GM18951 (cell line): ENCODE data around the gene GNG4.

Experiments
- POLR2A ChIP-seq: IDR thresholded peaks from 4 replicates; pipeline ENCODE4 v1.6.1; 2011; ENCODE audit warnings: mild to moderate bottlenecking; ENCODE audit not compliant: insufficient read length, insufficient read depth; ENCODE audit errors: extremely low read depth
- in situ Hi-C: fragments of 300-500 bp; cut with MboI; formaldehyde crosslinking; loops from one replicate; pipeline ENCODE4 v1.12.0; 2022; ENCODE audit warnings: low sequenced_read_pairs, mixed read lengths, inconsistent platforms; ENCODE audit not compliant: unreplicated experiment

Gene GNG4

DNA sequence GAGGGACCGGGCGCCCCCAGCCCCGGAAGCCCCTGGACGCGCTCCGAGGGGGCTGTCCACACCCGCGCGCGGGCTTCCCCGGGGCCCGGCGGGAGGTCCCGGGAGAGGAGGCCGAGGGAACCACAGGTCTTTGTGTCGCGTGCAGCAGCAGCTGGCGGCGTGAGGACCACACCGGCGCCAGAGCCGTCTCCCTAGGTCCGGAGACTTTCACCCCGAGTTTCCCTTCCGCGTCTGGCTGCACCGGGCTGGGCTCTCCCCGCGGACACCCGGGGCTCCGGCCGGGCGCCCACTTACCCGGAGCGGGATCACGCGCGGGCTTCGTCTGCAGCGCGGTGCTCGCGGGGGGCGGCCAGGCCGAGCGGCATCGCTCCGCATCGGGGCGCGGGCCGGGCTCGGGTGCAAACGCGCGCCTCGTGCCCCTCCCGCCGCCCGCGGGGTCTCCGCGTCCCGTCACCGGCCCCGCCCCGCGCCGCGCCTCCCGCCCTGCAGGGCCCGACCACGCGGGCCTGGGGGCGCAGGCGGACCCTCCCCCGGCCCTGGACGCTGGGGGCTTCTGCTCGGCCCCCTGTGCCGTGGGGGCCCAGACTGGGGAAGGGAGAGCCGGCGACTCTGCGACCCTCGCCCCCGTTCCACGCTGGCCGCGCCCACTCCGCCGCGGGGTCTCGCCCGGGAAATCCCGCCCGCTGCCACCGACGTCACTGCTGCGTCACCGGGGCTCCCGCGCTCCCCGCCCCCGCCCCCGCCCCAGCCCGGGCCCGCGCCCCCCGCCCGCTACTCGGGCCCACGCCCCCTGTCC lies at the start of gene GNG4:
TSS of gene GNG4 (minus strand) at position 417 of the 796 bp plus-strand sequence. CDS start 65,946 bp downstream, outside the sequence.
- TF ChIP-seq POLR2A, result no peak
- in situ Hi-C loops, result no loop called here

DNA sequence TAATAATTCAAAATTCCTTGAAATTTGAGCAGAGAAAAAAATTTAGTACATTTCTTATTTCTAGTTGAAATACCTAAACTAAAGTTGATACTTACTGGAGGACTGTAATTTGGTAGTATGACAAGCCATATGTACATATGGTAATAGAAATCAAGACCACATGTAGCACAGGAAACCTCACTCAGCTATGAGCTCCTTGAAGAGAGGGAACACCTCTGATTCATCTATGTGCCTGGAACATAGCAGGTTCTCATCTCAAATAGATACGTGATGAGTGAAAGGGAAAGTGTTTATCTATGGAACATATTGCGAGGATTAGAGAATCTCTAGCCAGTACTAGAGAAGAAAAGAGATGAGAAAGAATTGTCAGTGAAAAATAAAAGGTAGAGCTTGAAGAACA lies 47.9 kb upstream of the GNG4 start:
- in situ Hi-C loops, result no loop called here
- no peak for TF ChIP-seq POLR2A

DNA sequence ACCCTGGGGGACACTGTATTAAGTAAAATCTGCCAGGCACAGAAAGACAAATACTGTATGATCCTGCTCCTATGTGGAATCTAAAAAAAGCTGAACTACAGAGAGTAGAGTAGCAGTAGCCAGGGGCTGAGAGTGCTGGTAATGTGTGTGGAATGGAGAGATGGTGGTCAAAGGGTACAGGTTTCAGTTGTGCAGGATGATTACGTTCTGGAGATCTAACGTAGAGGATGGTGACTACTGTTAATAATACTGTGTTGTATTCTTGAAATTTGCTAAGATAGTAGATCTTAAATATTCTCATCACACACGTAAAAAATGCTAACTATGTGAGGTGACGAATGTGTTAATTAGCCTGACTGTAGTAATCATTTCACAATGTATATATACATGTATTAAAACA lies 39.8 kb upstream of the GNG4 start:
- in situ Hi-C loops, result no loop called here
- TF ChIP-seq POLR2A, result no peak

DNA sequence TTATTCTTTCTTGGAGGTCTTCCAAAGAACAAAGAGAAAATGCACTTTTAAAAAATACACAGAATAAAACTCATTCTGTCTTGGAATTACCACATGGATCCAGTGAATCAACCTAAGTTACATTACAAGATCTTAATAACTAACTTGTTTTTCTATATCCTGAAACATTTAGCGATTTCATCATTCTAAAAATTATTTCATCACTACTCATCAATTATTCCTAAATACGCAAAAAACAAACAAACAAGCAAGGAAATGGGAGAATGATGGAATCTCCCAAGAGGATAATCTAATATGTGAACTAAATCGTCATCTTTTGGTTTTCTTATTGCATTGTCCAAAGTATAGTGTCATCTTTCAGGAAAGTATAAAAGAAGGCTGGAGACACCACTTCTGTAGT lies 38.5 kb upstream of the GNG4 start:
- in situ Hi-C loops, result no loop called here
- TF ChIP-seq POLR2A, result no peak

DNA sequence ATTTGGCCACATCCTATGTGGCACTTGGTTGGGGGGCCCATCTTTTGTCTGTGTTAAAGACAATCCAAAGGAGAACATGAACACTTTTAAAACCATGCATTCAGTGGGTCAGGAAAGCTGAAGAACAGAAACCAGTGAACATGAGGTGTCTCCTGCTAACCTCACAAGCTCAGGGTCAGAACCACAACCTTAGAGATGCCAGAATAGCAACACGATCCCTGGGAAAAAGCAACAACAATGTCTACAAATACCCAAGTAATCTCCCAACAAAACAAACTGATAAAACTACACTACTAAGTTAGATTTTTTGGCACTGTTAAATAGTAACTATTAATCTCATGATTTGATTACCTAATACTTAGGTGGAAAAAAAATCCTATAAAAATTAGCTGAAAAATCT lies 34.1 kb upstream of the GNG4 start:
- TF ChIP-seq POLR2A, result no peak
- in situ Hi-C loops, result no loop called here

DNA sequence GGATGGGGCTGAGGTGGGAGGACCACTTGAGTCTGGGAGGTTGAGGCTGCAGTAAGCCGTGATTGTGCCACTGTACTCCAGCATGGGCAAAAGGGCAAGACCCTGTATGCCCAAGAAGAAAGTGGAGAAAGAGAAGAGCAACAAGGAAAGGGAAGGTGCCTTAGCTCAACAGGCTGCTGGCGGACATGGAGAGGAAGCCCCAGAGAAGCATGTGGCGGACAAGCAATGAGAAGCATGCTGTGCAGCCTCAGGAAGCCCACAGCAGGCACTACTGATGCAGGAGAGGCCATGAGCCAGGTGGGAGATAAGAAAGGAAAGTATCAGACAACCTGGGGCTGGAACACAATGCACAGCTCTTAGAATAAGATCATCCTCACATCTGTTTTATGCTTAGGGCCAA lies 32.6 kb upstream of the GNG4 start:
- in situ Hi-C loops, result no loop called here
- no peak for TF ChIP-seq POLR2A

DNA sequence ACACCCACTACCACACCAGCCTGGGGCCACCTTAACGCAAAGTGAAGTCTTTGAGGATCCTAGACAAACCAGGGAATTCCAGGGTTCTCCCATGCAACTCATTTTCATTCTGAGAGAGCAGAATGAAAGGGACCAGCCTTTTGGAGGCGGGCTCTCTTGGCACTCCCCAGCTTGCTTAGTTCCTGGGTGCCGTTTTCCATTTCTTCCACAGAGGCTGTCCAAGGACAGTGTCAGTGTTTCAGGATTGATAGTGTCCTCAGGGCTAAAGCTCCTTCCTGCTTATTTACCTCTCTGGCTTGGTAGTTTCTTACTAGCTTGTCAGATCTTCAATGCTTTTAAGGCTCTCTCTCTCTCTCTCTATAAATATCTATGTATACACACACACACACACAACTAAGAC lies 30.1 kb upstream of the GNG4 start:
- no peak for TF ChIP-seq POLR2A
- in situ Hi-C loops, result no loop called here

DNA sequence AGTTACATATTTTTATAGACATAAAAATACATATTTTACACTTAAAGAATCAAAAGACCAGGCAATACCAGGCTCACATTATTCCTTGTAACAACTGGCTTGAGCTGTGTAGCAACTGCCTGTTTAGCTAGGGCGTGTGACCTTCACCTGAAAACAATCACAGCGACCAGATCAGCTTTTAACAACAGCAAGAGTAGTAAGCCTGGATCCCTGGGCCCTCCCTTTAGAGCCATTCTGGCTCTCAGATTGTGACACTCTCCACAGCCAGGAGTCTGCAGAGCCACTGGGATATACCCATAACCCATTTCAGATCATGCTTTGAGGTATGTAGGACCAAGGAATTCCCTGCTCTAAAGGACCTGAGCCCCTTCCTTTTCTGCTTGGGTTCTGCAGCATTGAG lies 29.4 kb upstream of the GNG4 start:
- in situ Hi-C loops, result no loop called here

DNA sequence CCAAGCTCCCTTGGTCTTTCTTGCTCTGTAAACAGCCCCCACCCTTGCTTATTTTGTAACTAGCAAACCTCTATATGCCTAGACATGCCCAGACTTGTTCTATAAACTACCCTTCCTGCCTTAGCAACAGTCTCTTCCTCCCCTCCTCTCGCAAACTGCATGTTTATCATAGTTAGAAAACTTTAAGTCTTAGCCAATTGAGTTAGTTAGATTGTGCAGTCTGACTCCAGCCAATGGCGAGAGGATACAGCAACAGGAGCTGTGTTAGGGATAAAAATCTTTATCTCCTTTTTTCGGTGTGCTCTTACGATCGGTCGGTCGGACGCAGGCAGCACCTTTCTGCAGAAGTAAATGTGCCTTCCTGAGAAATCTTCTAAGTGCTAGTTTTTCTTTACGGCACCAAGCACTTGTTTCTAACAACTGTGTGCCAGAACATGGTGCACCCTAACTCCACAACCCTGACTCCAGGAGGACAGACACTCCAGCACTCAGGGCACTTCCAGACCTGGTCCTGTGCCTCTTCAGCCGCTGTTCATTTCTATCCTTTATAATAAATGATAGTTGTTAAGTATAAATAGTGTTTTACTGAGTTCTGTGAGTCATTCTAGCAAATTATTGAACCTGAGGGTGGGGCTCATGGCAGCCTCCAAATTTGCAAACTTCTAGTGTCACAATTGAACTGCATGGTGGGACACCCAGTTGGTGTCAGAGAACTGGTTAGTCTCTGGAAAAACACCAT lies 25.7 kb upstream of the GNG4 start:
- no peak for TF ChIP-seq POLR2A
- in situ Hi-C loops, result no loop called here

More for the DNA sequence above, 29.4 kb upstream of the GNG4 start:
- TF ChIP-seq POLR2A, result no peak

DNA sequence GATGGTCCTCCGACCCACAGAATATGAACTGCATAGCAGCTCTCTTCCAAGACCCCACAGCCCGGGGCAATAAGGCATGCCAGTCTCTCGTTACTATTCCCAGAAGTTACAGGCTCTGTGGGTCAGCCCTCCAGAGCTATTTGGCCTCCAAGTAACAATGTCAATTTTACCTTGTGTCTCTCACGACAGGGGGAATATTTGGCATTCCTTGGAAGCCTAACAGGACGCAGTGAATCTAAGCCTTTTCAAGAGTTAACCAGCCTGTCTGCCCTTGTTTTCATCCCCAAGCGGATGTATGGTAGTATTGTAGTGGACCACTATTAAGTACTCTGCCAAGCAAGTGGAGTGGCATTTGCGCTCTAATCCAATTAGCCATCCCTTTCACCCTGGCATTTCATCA lies 24.4 kb upstream of the GNG4 start:
- in situ Hi-C loops, result no loop called here
- TF ChIP-seq POLR2A, result no peak

DNA sequence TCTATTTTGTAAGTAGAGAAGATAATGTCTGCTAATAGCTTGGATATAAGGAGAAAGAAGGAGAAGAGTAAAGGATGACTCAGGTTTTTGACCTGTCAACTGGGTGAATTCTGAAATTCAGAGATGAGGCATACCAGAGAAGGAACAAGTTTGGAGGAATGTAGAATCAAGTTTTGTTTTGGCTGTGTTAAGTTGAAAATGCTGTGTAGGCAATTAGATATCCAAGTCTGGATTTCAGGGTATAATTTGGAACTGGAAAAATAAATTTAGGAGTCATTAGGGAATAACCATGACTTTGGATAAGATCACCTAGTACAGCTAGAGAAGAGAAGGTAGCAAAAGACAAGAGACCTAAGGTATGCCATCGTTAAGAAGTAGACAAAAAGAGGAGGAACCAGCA lies 22.4 kb upstream of the GNG4 start:
- TF ChIP-seq POLR2A, result no peak
- in situ Hi-C loops, result no loop called here

DNA sequence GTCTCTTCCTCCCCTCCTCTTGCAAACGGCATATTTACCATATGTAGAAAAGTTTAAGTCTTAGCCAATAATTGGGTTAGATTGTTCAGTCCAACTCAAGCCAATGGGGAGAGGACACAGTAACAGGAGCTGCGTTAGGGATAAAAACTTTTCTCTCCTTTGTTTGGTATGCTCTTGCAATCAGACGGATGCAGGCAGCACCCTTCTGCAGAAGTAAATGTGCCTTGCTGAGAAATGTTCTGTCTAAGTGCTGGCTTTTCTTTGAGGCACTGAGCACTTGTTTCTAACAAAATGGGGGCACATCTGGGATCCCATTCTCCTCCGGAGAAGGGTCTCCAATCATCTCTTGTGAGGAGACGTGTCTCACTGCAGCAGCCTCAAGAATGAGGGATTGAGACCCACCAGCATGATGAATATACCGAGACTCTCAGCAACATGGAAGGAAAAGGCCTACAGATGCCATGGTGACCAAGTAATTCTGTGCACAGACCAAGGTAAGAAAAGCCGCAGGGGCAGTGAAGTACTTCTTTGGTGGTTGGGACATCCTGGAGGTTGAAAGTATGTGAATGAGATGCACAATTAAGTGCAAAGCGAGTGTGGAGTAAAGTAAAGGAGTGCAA lies 20.7 kb upstream of the GNG4 start:
- TF ChIP-seq POLR2A, result no peak
- in situ Hi-C loops, result no loop called here

DNA sequence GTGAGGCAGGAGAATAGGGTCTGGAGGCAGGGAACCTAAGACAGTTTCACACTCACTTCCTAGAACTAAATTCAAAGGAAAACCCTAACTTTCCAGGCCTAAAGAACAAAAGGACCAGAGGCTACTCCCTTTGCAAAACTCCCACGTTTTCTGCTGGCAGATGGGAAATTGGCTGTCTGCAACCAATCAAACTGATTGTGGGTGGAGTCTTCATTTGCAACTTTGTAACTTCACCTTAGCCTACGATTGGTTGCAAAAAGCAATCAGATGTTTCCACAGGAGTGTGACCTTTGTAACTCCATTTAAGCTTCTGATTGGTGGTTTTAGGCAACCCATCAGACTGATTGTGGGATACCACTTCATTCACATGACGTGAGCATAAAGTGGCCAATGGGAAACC lies 19.7 kb upstream of the GNG4 start:
- in situ Hi-C loops, result no loop called here
- TF ChIP-seq POLR2A, result no peak

DNA sequence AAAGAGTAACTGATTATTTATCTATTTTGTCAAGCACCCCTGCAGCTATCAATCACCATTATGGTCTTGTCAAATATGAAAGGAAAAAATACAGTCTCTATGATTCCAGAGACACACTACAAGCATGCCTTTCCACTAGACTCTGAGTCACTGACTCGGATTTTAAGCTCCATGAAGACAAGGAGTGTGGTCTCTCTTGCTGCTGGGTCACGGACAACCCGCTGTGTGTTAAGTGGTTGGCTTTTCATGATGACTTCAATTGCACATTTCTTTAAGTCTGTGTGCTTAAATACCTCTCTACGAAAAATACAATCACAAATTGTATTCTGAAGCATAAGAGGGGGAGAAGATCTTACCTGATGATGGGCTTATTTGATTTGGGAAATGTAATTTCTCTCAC lies 14.0 kb upstream of the GNG4 start:
- in situ Hi-C loops, result no loop called here
- TF ChIP-seq POLR2A, result no peak
